KMS-11 (cell line): Measurements from ENCODE around the gene SKAP1.

Experiments used
- H2AFZ ChIP-seq: fragments of 200-600 bp; sonication (generic); 2 replicates; pipeline ENCODE4 v1.6.1; 2016; ENCODE audit warnings: antibody characterized with exemption, mixed run types, low read depth
- H3K27ac ChIP-seq: fragments of 200-600 bp; sonication (generic); 2 replicates; pipeline ENCODE4 v1.6.1; 2016; ENCODE audit warnings: mild to moderate bottlenecking, mixed run types
- H3K27me3 ChIP-seq: fragments of 200-600 bp; sonication (generic); 2 replicates; pipeline ENCODE4 v1.6.1; 2017; ENCODE audit warnings: mild to moderate bottlenecking, low read depth, mixed run types, moderate library complexity; ENCODE audit not compliant: insufficient read depth
- H3K36me3 ChIP-seq: fragments of 200-600 bp; sonication (generic); 2 replicates; pipeline ENCODE4 v1.6.1; 2017; ENCODE audit warnings: mild to moderate bottlenecking, mixed run types; ENCODE audit not compliant: insufficient read depth
- H3K4me1 ChIP-seq: fragments of 200-600 bp; sonication (generic); 2 replicates; pipeline ENCODE4 v1.6.1; 2016; ENCODE audit warnings: mild to moderate bottlenecking, low read depth, mixed run types; ENCODE audit not compliant: poor library complexity, severe bottlenecking
- H3K4me2 ChIP-seq: fragments of 200-600 bp; sonication (generic); 2 replicates; pipeline ENCODE4 v1.7.0; 2016; ENCODE audit warnings: mild to moderate bottlenecking, mixed run types
- H3K4me3 ChIP-seq: fragments of 200-600 bp; sonication (generic); IDR thresholded peaks from 2 replicates; pipeline ENCODE4 v1.6.1; 2017; ENCODE audit warnings: low read depth, low read length, mixed read lengths; ENCODE audit not compliant: insufficient read depth
- H3K79me2 ChIP-seq: fragments of 200-600 bp; sonication (generic); 2 replicates; pipeline ENCODE4 v1.6.1; 2016; ENCODE audit warnings: low read depth, mixed run types; ENCODE audit not compliant: insufficient read depth
- H3K9ac ChIP-seq: fragments of 200-600 bp; sonication (generic); 2 replicates; pipeline ENCODE4 v1.6.1; 2016; ENCODE audit warnings: mild to moderate bottlenecking, mixed run types
- H4K20me1 ChIP-seq: fragments of 200-600 bp; sonication (generic); 2 replicates; pipeline ENCODE4 v1.6.1; 2016; ENCODE audit warnings: mild to moderate bottlenecking, mixed run types; ENCODE audit not compliant: insufficient read depth
- TF ChIP-seq, protein P1 (sequence below): fragments of 200-600 bp; sonication (generic); conservative IDR thresholded peaks from 2 replicates; pipeline ENCODE4 v1.6.1; 2017; ENCODE audit warnings: low read depth, mild to moderate bottlenecking, antibody characterized with exemption, low read length, moderate library complexity, mixed read lengths

SKAP1 gene

DNA sequence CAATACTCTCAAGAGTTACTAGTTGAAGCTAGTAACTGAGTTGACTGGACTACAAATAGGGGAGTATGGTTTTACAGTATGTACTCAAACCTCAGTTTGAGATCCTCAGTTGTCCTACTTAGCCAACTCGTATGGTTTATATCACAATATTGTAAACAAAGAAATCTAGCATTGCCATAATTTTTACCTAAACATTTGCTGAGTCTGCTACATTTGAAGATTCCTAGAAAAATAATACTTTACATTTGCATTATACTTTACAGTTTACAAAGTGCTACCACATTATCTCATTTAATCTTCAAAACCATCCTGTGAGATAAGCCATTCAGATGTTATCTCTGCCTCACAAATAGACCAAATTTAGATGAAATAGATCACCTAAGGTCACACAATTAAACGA, 345.1 kb downstream of the SKAP1 start:
- H3K27me3 ChIP-seq, result no peaks in the 10 kb centered on the region
- no peaks in the 10 kb centered on the region for H4K20me1 ChIP-seq
- no peak overlapping the region for H3K4me3 ChIP-seq
- H3K79me2 ChIP-seq, result peaks cover 87% of the 10 kb centered on the region
- H2AFZ ChIP-seq, result no peak overlapping the region
- H3K4me1 ChIP-seq, result peaks cover 70% of the 10 kb centered on the region
- peak overlapping the region; percentile 58; the same call in 1 of the 2 replicates for H3K9ac ChIP-seq
- H3K27ac ChIP-seq, result peak overlapping the region; percentile 88
- H3K4me2 ChIP-seq, result peak overlapping the region; percentile 88
- TF ChIP-seq, protein P1, sequence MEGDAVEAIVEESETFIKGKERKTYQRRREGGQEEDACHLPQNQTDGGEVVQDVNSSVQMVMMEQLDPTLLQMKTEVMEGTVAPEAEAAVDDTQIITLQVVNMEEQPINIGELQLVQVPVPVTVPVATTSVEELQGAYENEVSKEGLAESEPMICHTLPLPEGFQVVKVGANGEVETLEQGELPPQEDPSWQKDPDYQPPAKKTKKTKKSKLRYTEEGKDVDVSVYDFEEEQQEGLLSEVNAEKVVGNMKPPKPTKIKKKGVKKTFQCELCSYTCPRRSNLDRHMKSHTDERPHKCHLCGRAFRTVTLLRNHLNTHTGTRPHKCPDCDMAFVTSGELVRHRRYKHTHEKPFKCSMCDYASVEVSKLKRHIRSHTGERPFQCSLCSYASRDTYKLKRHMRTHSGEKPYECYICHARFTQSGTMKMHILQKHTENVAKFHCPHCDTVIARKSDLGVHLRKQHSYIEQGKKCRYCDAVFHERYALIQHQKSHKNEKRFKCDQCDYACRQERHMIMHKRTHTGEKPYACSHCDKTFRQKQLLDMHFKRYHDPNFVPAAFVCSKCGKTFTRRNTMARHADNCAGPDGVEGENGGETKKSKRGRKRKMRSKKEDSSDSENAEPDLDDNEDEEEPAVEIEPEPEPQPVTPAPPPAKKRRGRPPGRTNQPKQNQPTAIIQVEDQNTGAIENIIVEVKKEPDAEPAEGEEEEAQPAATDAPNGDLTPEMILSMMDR, result no peak
- no peaks in the 10 kb centered on the region for H3K36me3 ChIP-seq
